SK-N-SH treated with all-trans-retinoic acid at 6 μM for 48 hours (cell line): ENCODE measurements around the gene GHRHR.

Experiments used
- ARNTL ChIP-seq: fragments of 450-650 bp; formaldehyde crosslinking; IDR thresholded peaks from 2 replicates; pipeline ENCODE4 v1.5.0; 2020; ENCODE audit warnings: low read depth, mild to moderate bottlenecking, moderate library complexity, borderline replicate concordance
- BACH2 ChIP-seq: fragments of 250-450 bp; sonication (Bioruptor Pico); IDR thresholded peaks from 2 replicates; pipeline ENCODE4 v1.9.0; 2021; ENCODE audit warnings: mild to moderate bottlenecking, borderline replicate concordance
- CREB5 ChIP-seq: fragments of 250-450 bp; sonication (Bioruptor Pico); IDR thresholded peaks from 2 replicates; pipeline ENCODE4 v1.5.1; 2020; ENCODE audit warnings: low read depth, mild to moderate bottlenecking, moderate library complexity
- PATZ1 ChIP-seq: fragments of 250-450 bp; sonication (Bioruptor Pico); IDR thresholded peaks from 2 replicates; pipeline ENCODE4 v1.8.0; 2020; ENCODE audit warnings: mild to moderate bottlenecking, moderate library complexity, borderline replicate concordance
- POU6F1 ChIP-seq: fragments of 250-450 bp; sonication (Bioruptor Pico); IDR thresholded peaks from 2 replicates; pipeline ENCODE4 v1.8.0; 2021; ENCODE audit warnings: low read depth, mild to moderate bottlenecking, moderate library complexity, borderline replicate concordance
- PPARA ChIP-seq: fragments of 250-450 bp; sonication (Bioruptor Pico); IDR thresholded peaks from 2 replicates; pipeline ENCODE4 v1.5.0; 2020; ENCODE audit warnings: mild to moderate bottlenecking, borderline replicate concordance
- RARB ChIP-seq: fragments of 250-450 bp; sonication (Bioruptor Pico); IDR thresholded peaks from 2 replicates; pipeline ENCODE4 v1.8.0; 2021; ENCODE audit warnings: mild to moderate bottlenecking, moderate library complexity
- TCF4 ChIP-seq: fragments of 250-450 bp; sonication (Bioruptor Pico); IDR thresholded peaks from 2 replicates; pipeline ENCODE4 v1.8.0; 2021; ENCODE audit warnings: mild to moderate bottlenecking, moderate library complexity, borderline replicate concordance
- TSHZ2 ChIP-seq: fragments of 250-450 bp; sonication (Bioruptor Pico); IDR thresholded peaks from 2 replicates; pipeline ENCODE4 v1.5.0; 2020; ENCODE audit warnings: mild to moderate bottlenecking, moderate library complexity

- TF ChIP-seq PATZ1 (CRISPR knock-in tag): no peak
- TF ChIP-seq POU6F1 (CRISPR knock-in tag): no peak
- no peak for TF ChIP-seq PPARA (CRISPR knock-in tag)
- TF ChIP-seq ARNTL (CRISPR knock-in tag): no peak
- no peak for TF ChIP-seq CREB5 (CRISPR knock-in tag)
- no peak for TF ChIP-seq RARB
- TF ChIP-seq TSHZ2 (CRISPR knock-in tag): no peak
- TF ChIP-seq TCF4: no peak
- TF ChIP-seq BACH2 (CRISPR knock-in tag): no peak
Observed at GRCh38 chr7:30925913-30926312, 37.8 kb upstream of the GHRHR start.
